ENCODE data around the gene CCDC50.

The CCDC50 gene, protein sequence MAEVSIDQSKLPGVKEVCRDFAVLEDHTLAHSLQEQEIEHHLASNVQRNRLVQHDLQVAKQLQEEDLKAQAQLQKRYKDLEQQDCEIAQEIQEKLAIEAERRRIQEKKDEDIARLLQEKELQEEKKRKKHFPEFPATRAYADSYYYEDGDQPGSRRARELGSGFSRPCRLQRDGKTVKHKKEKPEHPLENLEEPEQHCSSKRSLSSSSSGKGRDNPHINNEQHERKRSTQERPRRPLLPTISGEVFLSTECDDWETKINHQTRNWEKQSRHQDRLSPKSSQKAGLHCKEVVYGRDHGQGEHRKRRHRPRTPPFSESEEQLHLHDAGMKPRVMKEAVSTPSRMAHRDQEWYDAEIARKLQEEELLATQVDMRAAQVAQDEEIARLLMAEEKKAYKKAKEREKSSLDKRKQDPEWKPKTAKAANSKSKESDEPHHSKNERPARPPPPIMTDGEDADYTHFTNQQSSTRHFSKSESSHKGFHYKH

DNA sequence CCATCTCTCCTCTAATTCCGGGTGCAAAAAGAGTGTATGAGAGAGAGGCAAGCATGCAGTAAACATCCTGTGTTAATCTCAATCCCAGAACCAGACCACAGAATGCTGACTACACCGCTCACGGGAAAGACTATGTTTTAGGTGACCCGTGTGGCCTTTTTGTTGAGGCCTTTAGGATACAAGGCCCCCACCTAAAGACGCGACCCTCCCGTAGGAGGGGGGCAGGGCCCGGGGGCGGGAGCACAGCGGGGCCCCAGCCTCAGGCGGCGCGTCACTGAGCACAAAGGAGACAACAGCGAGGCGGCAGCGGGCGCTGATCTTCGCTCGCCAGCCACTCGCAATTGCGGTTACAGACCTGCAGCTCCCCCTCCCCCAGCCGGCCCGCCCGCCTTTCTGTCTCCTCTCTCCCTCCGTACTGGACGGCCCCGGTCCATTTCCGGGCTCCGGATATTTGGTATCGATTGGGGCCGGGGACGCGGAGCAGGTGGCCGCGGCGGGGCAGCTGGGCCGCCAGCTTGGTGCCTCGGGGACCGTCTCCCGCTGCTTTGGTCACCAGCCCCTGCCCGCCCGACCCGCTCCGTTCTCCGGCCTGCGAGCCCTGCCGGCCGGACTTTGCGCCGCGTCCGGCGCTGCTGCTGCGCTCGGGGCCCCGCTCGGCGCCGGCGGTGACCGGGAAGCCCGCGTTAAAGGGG is at the start of gene CCDC50:
CCDC50 (plus strand) TSS at position 433 of the 692 bp plus-strand sequence. CDS start 281 bp downstream, outside the sequence.
- DNase-seq = peak; percentile 50

DNA sequence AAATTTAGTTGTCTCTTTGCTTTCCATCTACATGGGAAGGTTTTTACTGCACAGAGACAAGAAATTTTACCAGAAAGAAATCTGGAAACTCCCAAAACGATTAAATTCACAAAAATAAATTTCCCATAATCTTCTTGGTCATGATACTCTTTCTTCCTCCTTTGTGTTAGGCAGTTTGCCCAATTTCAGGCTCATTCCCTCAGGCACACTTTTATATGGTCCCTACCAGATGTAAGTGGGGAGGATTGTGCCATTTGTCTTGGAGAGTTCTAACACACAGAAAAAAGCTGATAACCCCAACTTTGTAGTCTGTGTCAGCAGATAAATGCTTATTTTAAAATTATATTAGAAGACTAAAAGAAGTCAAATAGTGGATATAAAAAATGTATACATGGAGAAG is 49.1 kb upstream of the CCDC50 start:
- no peak for DNase-seq

DNA sequence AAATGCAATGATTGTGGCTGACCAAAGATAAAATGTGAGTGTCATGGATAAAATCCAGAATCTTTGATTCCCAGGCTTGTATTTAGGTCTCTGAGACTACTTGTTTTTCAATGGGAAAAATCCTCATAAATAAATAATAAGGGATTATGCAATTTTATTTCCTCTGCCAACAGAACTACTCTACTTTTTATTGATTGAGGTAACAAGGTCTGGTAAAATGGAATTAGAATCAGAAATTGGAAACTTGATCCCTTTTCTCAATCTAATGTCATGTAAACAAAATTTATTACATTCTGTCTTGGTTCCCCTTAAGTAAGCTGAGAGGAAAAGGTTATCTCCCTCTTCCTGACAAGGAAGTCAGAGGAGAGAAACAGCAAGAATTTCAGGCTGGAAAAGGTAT is 48.3 kb upstream of the CCDC50 start:
- no peak for DNase-seq

DNA sequence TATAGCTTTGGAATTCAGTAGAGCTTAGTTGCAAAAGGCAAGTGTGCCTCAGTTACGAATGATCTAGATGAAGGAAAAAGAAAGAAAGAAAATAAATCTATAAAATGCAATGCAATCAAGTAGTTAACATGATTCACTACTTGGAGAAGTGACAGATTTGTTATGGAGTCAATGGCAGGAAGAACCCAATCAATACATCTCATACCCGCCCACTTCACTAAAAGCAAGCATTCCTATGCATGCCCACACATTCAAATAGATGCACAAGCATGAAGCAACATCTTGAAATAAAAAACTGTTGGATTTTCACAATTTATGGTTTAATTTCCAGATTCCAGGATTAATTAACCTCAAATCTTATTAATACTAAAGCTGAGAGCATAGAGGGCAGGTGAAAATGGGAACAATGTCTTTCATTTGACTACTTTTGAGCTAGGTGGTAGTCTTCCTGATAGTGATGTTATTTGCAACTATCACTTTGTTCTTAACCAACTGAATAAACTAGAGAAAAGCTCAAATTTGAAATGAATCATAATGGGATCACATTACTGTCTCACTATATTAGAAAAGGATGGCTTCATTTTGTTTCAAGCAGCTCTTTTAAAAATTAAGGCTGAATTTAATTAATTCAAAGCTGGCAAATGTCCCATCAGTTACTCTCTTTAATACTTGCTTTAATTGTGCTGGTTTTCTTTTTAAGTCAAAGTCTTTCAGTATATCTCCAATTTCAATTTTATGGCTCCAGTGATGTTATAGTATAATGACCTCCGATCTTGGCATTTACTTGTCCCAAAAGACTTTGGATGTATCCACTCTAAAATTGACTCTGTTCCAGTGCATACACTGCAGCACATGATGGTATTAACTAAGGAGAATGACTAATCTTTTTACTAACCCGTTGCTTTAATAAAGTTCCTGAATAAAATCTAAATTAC is 46.7 kb upstream of the CCDC50 start:
- DNase-seq = no peak

DNA sequence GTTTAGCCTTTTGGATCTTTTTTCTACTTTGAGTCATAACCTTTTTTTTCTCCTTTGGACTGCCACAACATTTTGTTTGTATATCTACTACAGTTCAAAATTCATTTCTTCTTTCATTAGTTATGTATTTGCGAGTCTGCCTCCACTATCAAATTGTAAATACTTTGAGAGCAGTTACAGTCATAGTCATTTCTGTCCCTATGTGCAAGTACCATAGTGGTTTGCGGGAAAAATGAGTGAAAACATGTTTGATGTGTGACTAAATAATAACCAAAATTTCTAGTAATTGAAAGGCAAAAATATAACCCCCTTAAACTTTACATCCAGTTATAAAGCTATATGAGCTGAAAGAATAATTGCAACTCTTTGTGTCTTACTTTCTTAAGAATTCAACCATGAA is 45.8 kb upstream of the CCDC50 start:
- no peak for DNase-seq

DNA sequence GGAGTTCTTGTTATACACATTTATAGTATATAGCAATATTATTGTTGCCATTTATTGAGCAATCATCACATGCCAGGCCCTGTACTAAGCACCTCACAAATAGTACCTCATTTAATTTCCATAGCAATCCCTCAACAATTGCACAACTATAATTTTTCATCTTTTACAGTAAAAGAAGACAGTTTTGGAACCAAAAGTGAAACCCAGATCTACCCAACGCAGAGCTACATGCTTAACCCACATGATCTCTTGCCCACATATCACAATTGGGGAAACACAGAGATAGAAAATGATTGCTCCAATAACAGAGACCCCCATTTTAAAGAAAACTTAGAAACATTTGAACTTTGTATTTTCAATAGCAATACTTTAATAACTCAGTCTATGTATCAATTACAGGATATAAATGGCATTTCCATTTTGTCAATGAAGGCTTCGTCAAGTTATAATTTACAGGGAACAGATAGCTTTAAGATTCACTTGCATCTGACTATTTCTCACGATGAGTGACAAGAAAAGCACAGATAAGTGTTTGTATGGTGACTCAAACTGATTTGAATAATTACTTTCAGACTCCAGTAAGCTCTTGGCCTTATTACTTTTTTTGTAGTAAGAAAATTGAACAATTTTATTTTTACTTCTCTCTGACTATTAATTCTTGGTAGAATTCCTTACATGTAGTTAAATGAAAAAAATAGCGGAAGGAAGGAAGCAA is 38.7 kb upstream of the CCDC50 start:
- no peak for DNase-seq

DNA sequence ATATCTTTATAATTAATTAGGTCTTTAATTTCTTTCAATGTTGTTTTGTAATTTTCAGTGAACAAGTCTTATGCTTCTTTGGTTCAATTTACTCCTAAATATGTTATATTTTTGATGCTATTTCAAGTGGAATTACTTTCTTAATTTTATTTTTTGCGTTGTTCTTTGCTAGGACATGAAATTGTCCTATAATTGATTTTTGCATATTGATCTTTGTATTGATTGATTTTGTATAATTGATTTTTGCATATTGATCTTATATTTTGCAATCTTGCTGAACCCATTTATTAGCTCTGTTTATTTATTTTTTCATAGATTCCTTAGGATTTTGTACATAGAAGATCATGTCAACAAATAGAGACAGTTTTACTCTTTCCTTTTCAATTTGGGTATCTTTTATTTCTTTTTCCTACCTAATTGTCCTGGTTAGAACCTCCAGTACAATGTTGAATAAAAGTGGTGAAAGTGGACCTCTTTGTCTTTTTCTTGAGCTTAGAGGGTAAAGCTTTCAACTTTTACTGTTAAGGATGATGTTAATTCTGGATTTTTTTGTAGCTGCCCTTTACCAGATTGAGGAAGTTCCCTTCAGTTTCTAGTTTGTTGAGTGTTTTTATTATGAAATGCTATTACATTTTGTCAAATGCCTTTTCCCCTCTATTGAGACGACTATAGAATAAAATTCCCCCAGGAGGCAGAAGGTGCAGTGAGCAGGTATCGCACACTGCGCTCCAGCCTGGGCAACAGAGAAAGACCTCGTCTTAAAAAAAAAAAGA is 36.8 kb upstream of the CCDC50 start:
- DNase-seq = no peak

DNA sequence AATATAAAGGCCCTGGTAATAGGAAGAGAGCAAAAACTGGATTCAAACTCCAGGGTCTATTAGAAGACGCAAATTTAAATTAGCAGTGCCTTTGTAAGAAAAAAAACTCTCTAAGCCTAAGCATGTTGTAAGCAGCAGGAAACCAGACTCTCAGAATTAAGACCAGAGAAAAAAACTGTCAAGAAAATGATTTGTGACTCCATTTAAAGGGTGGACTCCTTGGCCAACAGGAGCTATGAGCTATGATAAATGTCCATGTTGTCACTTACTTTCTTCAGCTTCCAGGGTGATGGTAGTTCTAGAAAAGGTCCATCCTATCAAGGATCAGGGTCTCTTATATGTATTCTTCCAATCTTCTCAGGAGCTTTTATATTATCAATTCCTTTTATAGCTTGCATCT is 34.9 kb upstream of the CCDC50 start:
- DNase-seq = no peak

DNA sequence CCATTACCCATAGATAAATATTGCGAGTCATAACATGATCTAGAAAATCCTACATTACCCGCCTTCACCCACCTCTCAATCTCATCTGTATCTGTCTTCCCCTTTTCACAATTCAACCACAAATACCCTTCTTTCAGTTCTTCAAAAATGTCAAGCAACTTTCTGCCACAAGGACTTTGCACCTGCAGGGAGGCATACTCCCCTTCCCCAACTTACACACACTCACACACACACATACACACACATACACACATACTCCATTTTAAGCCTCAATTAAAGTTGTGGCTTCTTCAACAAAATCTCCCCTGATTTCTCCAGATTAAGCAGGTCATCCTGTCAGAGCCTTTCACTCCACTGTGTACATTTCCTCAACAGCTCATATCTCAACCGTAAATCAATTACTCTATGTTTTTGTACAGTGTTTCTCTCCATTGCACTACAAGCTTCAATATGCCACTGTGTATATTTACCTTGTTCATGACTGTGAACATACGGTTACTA is 33.1 kb upstream of the CCDC50 start:
- DNase-seq = no peak

DNA sequence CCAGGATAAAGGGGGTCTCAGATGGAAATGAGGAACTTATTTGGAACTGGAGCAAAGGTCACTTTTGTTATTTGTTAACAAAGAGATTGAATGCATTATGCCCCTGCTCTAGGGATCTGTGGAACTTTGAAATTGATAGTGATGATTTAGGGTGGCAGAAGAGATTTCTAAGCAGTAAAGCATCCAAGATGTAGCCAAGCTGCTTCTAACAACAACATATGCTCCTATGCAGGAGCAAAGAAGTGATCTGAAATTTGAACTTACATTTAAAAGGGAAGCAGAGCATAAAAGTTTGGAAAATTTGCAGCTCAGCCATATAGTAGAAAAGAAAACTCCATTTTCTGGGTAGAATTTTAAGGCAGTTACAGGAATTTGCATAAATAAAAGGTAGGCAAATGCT is 30.3 kb upstream of the CCDC50 start:
- DNase-seq = no peak

DNA sequence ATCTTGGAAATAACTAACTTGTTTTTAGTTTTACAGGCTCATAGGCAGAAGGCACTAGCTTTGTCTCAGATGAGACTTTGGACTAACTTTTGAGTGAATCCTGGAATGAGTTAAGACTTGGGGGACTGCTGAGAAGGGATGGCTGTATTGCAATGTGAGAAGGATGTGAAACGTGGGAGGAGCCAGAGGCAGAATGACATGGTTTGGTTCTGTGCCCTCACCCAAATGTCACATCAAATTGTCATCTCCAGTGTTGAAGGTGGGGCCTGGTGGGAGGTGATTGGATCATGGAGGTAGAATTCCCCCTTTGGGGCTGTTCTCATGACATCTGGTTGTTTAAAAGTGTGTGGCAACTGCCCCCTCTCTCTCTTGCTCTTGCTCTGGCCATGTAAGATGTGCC is 28.8 kb upstream of the CCDC50 start:
- DNase-seq = no peak

DNA sequence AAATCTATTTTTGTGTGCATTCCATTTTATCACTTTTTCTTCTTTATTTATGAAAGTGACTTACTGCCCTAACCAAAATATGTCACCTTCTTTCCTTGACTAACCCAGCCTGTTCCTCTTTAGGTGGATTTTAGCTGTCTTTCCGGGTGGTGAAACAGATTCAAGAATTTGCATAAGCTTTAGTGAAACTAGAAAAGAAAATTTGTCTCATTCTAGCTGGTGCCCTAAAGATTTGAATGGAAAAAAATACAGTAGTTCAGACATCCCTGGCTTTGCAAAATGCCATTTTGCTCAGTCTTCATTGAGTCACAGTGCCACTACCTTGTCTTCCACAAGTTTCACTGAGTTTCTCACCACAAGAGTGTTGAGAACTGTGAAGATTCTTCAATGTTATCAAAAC is 28.2 kb upstream of the CCDC50 start:
- no peak for DNase-seq

DNA sequence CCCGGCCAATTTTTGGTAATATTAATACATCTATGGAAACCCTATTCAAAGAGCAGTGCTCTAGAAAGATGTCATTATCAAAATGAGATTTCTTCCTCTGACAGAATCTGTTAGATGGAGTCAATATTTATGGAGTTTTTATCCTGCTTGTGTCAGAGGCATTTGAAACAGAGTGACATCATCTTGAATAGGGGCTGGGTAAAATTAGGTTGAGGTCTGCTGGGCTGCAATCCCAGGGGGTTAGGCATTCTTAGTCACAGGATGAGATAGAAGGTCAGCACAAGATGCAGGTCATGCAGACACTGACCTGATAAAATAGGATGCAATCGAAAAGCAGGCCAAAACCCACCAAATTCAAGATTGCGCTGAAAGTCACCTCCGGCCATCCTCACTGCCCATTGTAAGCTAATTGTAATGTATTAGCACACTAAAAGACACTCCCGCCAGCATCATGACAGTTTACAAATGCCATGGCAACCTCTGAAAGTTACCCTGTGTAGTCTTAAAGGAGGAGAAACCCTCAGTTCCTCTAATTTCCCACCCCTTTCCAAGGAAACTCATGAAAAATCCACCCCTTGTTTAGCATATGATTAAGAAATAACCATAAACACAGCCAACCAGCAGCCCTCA is 27.3 kb upstream of the CCDC50 start:
- no peak for DNase-seq

DNA sequence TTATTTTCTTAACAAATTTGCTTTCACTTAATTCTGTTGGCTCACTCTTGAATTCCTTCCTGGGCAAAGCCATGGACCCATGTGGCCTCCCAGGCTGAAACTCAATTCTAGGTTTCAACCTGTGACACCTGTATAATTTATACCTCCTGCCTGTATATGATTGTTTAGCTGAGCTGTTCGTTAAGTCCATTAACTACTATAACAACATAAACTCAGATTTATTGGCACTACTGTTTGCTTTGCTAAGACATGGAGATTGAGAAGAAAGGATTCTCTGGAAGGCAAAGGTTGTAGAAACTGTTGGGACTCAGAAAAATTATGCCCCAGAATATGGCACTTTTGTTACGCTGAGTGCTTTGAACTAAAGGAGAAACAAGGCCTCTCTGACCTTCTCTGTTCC is 26.7 kb upstream of the CCDC50 start:
- DNase-seq = no peak

DNA sequence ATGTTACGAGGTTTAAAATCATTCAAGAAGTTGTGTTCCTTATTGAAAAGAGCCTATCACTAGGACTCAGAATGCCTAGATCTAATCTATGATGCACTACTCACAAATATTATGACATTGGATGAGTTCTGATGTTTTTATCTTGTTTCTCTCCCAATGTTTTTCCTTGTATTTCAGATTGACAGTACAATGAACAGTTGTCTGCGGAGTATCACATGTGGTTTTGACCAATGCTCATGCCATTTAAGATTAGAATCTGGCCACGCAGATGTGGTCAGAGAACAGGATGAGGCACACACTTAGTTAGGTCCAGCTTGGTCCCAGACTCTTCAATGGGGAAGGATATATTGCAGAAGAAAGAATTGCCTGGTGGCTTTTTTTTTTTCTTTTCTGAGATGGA is 25.6 kb upstream of the CCDC50 start:
- DNase-seq = no peak

DNA sequence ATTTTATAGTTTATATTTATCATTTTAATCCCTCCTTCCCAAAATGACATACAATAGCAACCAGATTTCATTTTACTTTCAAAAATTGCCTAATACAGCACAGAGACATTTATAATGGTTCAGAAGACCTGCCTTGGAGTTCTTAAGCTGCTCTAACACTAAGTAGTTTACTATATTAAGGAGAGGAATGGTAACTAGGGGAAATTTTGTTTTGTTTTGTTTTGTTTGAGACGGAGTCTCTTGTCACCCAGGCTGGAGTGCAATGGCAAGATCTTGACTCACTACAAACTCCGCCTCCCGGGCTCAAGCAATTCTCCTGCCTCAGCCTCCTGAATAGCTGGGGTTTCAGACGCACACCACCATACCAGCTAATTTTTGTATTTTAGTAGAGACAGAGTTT is 22.8 kb upstream of the CCDC50 start:
- DNase-seq = no peak

DNA sequence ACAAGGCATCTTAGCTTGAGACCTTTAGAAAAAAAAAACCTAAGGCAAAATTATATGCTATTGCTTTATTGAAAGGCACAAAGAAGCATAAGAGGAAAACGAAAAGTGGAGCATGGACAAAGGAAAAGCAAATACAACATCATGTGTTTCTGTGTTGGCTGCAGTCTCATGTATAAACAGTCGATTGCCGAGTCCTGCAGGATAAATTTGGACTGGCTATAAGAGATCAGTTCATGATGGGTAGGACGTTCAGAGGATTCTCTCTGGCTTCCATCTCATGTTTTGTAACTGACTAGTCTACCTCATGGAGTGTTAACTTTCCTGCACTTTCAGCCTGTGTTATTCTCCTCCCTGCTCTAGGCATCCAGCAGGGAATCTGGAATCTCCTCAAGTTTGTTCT is 21.9 kb upstream of the CCDC50 start:
- DNase-seq = no peak

DNA sequence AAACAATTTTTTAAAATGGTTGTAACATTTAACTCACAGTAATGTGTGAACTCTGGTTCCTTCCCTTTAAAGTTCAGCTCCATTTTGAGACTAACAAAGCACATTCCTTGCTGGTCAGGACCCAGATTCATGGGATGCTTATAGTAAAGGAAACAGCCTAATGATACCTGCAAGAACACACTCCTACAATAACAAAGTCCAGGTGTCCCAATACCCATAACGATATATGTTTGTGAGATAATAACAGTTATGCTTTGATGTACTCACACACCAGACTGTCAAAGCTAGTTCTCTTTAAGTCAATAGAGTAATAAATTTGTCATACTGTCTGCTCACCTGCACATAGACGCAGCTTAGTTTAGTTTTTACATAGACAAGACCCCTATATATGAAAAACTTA is 15.9 kb upstream of the CCDC50 start:
- DNase-seq = no peak

DNA sequence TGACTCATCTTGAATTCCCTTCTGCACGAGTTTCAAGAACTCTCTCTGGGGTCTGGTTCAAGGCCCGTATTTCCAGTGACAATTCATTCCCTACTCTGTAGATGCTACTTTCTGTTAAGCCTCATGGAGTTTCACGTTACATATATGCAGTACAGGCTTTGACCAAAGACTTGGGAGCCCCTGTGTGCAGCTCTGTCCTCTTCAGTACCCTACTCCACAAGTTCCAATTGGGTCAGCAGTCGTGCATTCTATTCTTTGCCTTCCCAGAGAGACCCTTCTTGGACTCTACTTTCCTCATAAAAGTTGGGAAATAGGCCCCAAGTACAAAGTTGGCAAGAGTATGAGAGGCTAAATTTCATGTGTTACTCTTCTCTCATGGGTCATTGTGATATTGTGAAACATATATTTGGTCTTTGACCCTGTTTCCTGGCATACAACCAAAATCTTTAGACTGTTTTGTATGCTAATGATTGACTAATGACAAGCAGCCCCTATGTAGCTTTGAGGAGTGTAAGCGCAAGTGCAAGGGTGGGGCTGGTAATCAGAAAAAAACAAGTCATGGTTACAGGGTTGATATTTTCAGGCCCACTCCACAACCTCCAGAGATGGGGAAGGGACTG is 15.0 kb upstream of the CCDC50 start:
- no peak for DNase-seq

DNA sequence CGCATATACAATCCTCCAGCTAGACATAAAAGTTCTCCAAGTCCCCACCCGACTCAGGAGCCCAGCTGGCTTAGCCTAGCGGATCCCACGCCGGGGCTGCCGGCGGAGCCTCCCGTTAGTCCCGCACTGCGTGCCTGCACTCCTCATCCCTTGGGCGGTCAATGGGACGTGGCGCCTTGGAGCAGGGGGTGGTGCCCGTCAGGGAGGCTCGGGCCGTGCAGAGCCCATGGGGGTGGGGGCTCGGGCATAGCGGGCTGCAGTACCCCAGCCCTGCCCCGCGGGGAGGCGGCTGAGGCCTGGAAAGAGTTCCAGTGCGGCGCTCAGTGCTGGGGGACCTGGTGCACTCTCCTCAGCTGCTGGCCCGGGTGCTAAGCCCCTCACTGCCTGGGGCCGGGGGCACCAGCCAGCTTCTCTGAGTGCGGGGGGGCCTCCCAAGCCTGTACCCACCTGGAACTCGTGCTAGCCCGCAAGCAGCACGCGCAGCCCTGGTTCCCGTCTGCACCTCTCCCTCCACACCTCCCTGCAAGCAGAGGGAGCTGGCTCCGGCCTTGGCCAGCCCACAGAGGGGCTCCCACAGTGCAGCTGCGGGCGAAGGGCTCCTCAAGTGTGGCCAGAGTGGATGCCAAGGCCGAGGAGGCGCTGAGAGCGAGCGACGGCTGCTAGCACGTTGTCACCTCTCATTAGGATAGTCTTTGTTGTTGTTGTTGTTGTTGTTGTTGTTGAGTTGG is 12.2 kb upstream of the CCDC50 start:
- DNase-seq = no peak

Data from stimulated activated naive CD4-positive, alpha-beta T cell treated with Interleukin-2 at 50 U/mL for 16 hours (primary cell).